HFFc6 (cell line): ENCODE data around the gene KHDC1L. TPM values are rescaled to one million over a fixed set of nuclear protein-coding genes. Genes with fewer than 3 reads are reported as not detected.

Source experiments
- DNase-seq: peaks from one replicate; pipeline ENCODE4 v3.0.0-alpha.2; 2018
- H3K27ac Mint-ChIP-seq: 2 replicates; pipeline ENCODE4 v1.8.0; 2020; ENCODE audit warnings: mild to moderate bottlenecking, mixed read lengths
- H3K27me3 Mint-ChIP-seq: 2 replicates; pipeline ENCODE4 v1.8.0; 2021; ENCODE audit warnings: mild to moderate bottlenecking, moderate library complexity, mixed read lengths; ENCODE audit not compliant: insufficient read depth
- H3K36me3 Mint-ChIP-seq: 2 replicates; pipeline ENCODE4 v1.8.0; 2021; ENCODE audit warnings: low read depth, mixed read lengths
- H3K4me1 Mint-ChIP-seq: 2 replicates; pipeline ENCODE4 v1.8.0; 2020; ENCODE audit warnings: low read depth, mixed read lengths
- H3K4me3 Mint-ChIP-seq: 2 replicates; pipeline ENCODE4 v1.8.0; 2020; ENCODE audit warnings: mild to moderate bottlenecking, moderate library complexity, mixed read lengths
- H3K9me3 Mint-ChIP-seq: 2 replicates; pipeline ENCODE4 v1.8.0; 2020; ENCODE audit warnings: mild to moderate bottlenecking, mixed read lengths
- total RNA-seq, 6 experiments: library from RNA; stranded (reverse); fragmentation: NEBNext Ultra II Directional; extraction: Animal tissue kit (Norgen Biotek cat#: 25700); gene quantifications; 2 replicates in 1 of 6; 3 replicates in 5 of 6; pipeline ENCODE4 v1.2.3, GENCODE V29; 2021
- TF ChIP-seq, protein P1 (sequence below): fragments of 200-600 bp; sonication (generic); IDR thresholded peaks from 2 replicates; pipeline ENCODE4 v1.5.0; 2021; ENCODE audit warnings: antibody characterized with exemption, mild to moderate bottlenecking

KHDC1L gene
- total RNA-seq, 6 experiments from 2014 or later = 0.37 to 0.55 TPM; not detected in 4

DNA sequence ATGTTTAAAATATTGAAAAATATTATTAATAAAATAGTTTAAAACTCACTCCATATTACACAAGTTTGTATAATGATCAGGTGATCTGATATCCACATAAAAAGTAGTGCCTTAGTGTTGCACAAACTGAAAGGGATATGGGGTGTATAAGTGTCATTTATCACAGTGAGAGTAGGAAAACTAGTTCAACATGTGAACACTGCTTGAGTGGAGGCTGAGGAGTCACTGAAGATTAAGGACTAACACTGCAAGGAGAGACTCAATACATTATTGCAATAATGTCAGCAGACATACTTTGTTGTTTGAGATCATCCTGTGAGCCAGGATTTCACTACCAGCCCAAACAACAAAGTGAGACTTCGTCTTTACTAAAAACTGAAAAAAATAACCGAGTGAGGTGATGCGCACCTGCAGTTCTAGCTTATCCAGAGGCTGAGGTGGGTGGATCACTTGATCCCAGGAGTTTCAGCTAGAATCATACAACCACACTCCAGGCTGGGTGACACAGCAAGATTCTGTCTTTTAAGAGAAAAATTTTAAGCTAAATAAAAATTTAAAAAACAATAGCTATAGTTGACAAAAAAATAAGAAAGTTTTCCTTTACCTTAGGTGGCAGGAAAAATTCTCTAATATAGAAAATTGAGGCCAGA is 2.4 kb upstream of the KHDC1L start:
- Mint-ChIP-seq H3K27me3 (peaks cover 4% of the 10 kb centered on the region; the same call in 1 of the 2 replicates), H3K27ac (no peak overlapping the region), H3K36me3 (peaks cover 10% of the 10 kb centered on the region), H3K4me3 (no peak overlapping the region), H3K4me1 (peaks cover 20% of the 10 kb centered on the region), H3K9me3 (peaks cover 3% of the 10 kb centered on the region; the same call in 1 of the 2 replicates)
- TF ChIP-seq, protein P1, sequence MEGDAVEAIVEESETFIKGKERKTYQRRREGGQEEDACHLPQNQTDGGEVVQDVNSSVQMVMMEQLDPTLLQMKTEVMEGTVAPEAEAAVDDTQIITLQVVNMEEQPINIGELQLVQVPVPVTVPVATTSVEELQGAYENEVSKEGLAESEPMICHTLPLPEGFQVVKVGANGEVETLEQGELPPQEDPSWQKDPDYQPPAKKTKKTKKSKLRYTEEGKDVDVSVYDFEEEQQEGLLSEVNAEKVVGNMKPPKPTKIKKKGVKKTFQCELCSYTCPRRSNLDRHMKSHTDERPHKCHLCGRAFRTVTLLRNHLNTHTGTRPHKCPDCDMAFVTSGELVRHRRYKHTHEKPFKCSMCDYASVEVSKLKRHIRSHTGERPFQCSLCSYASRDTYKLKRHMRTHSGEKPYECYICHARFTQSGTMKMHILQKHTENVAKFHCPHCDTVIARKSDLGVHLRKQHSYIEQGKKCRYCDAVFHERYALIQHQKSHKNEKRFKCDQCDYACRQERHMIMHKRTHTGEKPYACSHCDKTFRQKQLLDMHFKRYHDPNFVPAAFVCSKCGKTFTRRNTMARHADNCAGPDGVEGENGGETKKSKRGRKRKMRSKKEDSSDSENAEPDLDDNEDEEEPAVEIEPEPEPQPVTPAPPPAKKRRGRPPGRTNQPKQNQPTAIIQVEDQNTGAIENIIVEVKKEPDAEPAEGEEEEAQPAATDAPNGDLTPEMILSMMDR = no peak
- no peak for DNase-seq

DNA sequence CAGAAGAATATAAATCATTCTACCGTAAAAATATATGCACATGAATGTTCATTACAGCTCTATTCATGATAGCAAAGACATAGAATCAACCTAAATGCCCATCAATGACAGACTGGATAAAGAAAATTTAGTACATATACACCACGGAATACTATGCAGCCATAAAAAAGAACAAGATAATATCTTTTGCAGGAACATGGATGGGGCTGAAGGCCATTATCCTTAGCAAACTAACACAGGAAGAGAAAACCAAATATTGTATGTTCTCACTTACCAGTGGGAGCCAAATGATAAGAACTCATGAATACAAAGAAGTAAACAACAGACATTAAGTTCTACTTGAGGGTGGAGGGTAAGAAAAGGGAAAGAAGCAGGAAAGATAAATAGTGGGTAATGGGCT is 8.4 kb downstream of the KHDC1L start:
- H3K4me3 Mint-ChIP-seq = no peak overlapping the region
- no peaks in the 10 kb centered on the region for H3K36me3 Mint-ChIP-seq
- TF ChIP-seq, protein P1 = no peak
- H3K4me1 Mint-ChIP-seq = no peaks in the 10 kb centered on the region
- DNase-seq = no peak
- no peaks in the 10 kb centered on the region; the same call in 1 of the 2 replicates for H3K27me3 Mint-ChIP-seq
- no peaks in the 10 kb centered on the region for H3K9me3 Mint-ChIP-seq
- no peak overlapping the region for H3K27ac Mint-ChIP-seq

DNA sequence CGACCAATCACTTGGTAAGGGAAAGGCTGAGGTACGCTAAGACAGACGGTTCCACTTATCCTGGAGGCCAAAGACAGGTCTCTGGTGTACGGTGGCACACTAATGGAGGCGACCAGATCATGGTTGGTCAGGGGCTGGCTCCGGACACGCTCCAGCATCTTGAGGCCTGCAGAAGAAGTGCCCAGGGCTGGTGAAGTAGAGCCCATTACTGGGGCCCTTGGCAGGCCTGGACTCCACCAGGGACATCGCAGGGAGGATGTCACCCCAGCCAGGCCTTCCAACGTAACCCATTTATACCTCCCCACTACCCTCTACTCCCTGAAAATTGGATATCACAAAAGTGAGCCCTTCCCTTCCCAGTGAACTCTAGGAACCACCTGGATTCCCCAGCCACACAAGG is 16.2 kb downstream of the KHDC1L start:
- TF ChIP-seq, protein P1 = no peak
- Mint-ChIP-seq H3K27ac (no peak overlapping the region), H3K27me3 (no peaks in the 10 kb centered on the region; the same call in 1 of the 2 replicates), H3K9me3 (no peaks in the 10 kb centered on the region), H3K36me3 (no peaks in the 10 kb centered on the region), H3K4me1 (no peaks in the 10 kb centered on the region), H3K4me3 (no peak overlapping the region)
- no peak for DNase-seq

DNA sequence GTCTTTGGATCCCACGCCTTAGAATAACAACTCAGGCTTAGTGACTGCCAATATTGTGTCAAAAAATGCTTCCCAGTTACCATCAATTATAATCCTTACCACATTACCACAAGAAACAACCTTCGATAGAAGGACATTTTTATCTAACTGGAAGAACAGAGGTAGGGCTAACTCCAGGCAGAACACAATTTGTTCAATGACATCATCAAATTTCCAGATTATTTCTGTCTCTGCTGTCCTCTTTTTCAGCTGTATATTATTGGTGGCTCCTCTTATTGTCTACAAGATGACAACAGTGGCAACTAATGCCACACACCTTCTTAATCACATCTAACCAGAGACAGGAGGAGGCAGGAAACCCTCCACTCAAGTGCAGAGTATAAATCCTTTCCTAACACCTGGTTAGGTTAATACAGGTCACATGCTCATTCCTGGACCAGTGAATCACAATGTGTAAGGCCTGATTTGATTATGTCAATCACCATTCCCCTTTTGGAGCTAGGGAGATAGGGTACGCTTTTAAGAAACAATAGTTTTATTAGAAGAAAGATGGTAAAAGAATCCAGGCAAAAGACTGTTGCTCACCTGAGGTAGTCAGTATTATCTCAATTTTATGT is 18.0 kb downstream of the KHDC1L start:
- H3K27ac Mint-ChIP-seq = no peak overlapping the region
- no peaks in the 10 kb centered on the region; the same call in 1 of the 2 replicates for H3K27me3 Mint-ChIP-seq
- DNase-seq = no peak
- H3K4me1 Mint-ChIP-seq = peaks cover 8% of the 10 kb centered on the region
- H3K9me3 Mint-ChIP-seq = no peaks in the 10 kb centered on the region
- no peaks in the 10 kb centered on the region for H3K36me3 Mint-ChIP-seq
- H3K4me3 Mint-ChIP-seq = no peak overlapping the region
- TF ChIP-seq, protein P1 = no peak

DNA sequence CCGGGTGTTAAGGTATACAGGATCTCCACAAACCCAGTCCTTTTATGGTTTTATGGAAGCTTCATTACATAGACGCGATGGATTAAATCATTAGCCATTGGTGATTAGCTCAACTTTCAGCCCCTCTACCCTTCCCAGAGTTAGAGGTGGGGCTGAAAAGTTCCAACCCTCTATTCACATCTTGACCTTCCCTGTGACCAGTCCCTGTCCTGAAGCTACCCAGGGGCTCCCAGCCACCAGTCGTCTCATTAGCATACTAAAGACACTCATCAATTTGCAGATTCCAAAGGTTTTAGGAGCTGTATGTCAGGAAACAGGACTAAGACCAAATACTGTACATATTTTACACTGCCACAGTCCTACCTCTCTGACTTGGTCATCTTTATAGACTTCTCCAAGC is 21.0 kb downstream of the KHDC1L start:
- DNase-seq = no peak
- Mint-ChIP-seq H3K36me3 (no peaks in the 10 kb centered on the region), H3K4me1 (peaks cover 21% of the 10 kb centered on the region), H3K4me3 (no peak overlapping the region), H3K9me3 (no peaks in the 10 kb centered on the region), H3K27ac (no peak overlapping the region), H3K27me3 (no peaks in the 10 kb centered on the region; the same call in 1 of the 2 replicates)
- TF ChIP-seq, protein P1 = no peak
